ENCODE measurements around the gene ARID1B.

The ARID1B gene

GRCh38 chr6:156776840-156777576, at the start of gene ARID1B:
TSS of gene ARID1B (plus strand) at chr6:156777378. CDS start at chr6:156777681, 303 bp downstream.
- peak; percentile 80 for DNase-seq

- no peak for DNase-seq
These were observed 49.3 kb upstream of the ARID1B start for GRCh38 chr6:156727715-156728385.

GRCh38 chr6:156729248-156729647, 47.9 kb upstream of the ARID1B start:
- peak; percentile 78 for DNase-seq

- DNase-seq = peak; percentile 58
These were observed 45.8 kb upstream of the ARID1B start for GRCh38 chr6:156731396-156731795.

GRCh38 chr6:156735751-156736150, 41.4 kb upstream of the ARID1B start:
- DNase-seq = no peak

GRCh38 chr6:156740604-156741003, 36.6 kb upstream of the ARID1B start:
- no peak for DNase-seq

GRCh38 chr6:156741287-156742073, 35.7 kb upstream of the ARID1B start:
- no peak for DNase-seq

- no peak for DNase-seq
These were observed 29.5 kb upstream of the ARID1B start for GRCh38 chr6:156747715-156748114.

- DNase-seq = no peak
These were observed 28.7 kb upstream of the ARID1B start for GRCh38 chr6:156748504-156748903.

- DNase-seq = no peak
These were observed 24.4 kb upstream of the ARID1B start for GRCh38 chr6:156752666-156753301.

GRCh38 chr6:156756630-156757610, 20.3 kb upstream of the ARID1B start:
- DNase-seq = no peak

GRCh38 chr6:156757849-156758248, 19.3 kb upstream of the ARID1B start:
- no peak for DNase-seq

- no peak for DNase-seq
These were observed 16.8 kb upstream of the ARID1B start for GRCh38 chr6:156760377-156760776.

- DNase-seq = no peak
These were observed 14.6 kb upstream of the ARID1B start for GRCh38 chr6:156762547-156762946.

GRCh38 chr6:156765117-156765516, 12.1 kb upstream of the ARID1B start:
- no peak for DNase-seq

GRCh38 chr6:156767603-156768467, 9.3 kb upstream of the ARID1B start:
- DNase-seq = peak; percentile 48

- DNase-seq = no peak
These were observed 6.1 kb upstream of the ARID1B start for GRCh38 chr6:156771047-156771446.

- DNase-seq = no peak
These were observed 5.4 kb upstream of the ARID1B start for GRCh38 chr6:156771761-156772160.

GRCh38 chr6:156773476-156773875, 3.7 kb upstream of the ARID1B start:
- DNase-seq = no peak

GRCh38 chr6:156773935-156774852, 3.0 kb upstream of the ARID1B start:
- DNase-seq = no peak
